Measurements from ENCODE around the gene SUMF1.

SUMF1 gene

GRCh38 chr3:4314688-4315087, 152.4 kb downstream of the SUMF1 start:
- intact Hi-C loops (cut with DNase I) = no loop called here
- no peak for DNase-seq

- intact Hi-C loops (cut with DNase I) = no loop called here
- no peak for DNase-seq
Measured at GRCh38 chr3:4313606-4314293, 153.3 kb downstream of the SUMF1 start.

GRCh38 chr3:4311496-4311895, 155.6 kb downstream of the SUMF1 start:
- intact Hi-C loops (cut with DNase I) = no loop called here
- DNase-seq = no peak
